ENCODE measurements around the gene KIAA1217. TPM values are rescaled to one million over a fixed set of nuclear protein-coding genes. Genes with fewer than 3 reads are reported as not detected.

KIAA1217 gene
- polyA plus RNA-seq, 1 experiment, result 2.2 TPM

DNA sequence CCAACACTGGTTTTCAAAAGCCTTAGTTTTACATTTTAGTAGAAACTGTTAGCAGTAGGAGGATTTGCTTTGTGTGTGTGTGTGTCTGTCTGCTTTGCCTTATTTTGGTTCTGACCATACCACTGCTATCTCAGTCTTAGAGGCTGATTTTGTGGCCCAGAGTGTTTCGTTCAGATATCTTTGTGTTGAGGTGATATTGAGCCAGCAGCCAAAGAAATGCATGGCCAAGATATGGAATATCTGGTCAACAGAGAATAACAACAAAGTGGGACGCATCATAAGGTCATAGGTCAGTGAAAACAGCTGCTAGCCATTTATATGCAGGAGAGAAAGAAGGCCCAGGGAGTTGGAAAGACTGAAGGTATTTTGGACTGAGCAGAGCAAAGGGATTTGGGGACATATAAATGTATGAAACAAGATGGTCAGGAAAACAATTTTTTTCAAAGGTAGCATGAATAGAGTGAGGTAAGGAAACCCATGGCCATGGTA lies 47.7 kb downstream of the KIAA1217 start:
- ChIA-PET POLR2A (no interaction called here), CTCF (no interaction called here)
- no peak for DNase-seq (ENCODE audit: low read depth)
- Histone ChIP-seq H3K36me3 (ENCODE audit: control insufficient read depth, insufficient read depth, low read length) (no peaks in the 10 kb centered on the region), H3K4me3 (ENCODE audit: low read depth, low read length) (no peak overlapping the region), H3K27me3 (ENCODE audit: control insufficient read depth, insufficient read depth, low read length) (no peaks in the 10 kb centered on the region)
- TF ChIP-seq, protein P1, sequence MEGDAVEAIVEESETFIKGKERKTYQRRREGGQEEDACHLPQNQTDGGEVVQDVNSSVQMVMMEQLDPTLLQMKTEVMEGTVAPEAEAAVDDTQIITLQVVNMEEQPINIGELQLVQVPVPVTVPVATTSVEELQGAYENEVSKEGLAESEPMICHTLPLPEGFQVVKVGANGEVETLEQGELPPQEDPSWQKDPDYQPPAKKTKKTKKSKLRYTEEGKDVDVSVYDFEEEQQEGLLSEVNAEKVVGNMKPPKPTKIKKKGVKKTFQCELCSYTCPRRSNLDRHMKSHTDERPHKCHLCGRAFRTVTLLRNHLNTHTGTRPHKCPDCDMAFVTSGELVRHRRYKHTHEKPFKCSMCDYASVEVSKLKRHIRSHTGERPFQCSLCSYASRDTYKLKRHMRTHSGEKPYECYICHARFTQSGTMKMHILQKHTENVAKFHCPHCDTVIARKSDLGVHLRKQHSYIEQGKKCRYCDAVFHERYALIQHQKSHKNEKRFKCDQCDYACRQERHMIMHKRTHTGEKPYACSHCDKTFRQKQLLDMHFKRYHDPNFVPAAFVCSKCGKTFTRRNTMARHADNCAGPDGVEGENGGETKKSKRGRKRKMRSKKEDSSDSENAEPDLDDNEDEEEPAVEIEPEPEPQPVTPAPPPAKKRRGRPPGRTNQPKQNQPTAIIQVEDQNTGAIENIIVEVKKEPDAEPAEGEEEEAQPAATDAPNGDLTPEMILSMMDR (IDR thresholded peaks at IDR 0.05; ENCODE audit: insufficient read depth, low read depth, low read length), result no peak

DNA sequence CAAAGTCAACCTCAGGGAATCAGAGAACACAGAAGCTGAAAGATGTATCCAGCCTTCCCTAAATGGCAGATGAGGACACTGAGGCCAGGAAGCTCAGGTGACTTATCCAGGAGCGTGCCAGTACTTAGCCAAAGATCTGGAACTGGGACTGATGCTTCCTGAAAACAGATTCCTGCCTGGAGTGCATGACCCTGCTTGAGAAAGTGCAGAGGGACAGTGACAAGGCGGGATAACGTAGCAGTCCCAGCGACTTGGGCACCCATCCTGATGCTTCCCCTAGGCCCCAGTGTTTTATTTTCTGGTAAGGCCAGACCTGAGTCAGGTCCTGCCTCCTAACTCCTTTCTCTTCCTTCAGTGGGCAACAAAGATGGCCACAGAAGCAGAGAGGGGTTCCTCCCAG lies 48.6 kb downstream of the KIAA1217 start:
- TF ChIP-seq, protein P1 (IDR thresholded peaks at IDR 0.05; ENCODE audit: insufficient read depth, low read depth, low read length), result no peak
- Histone ChIP-seq H3K4me3 (ENCODE audit: low read depth, low read length) (no peak overlapping the region), H3K36me3 (ENCODE audit: control insufficient read depth, insufficient read depth, low read length) (no peaks in the 10 kb centered on the region), H3K27me3 (ENCODE audit: control insufficient read depth, insufficient read depth, low read length) (no peaks in the 10 kb centered on the region)
- ChIA-PET POLR2A (no interaction called here), CTCF (interaction anchor here (0.6 kb wide), 1 partner anchor 108 kb away, joined by 3 read pairs; no protein-coding TSS in a partner anchor)
- no peak for DNase-seq (ENCODE audit: low read depth)

DNA sequence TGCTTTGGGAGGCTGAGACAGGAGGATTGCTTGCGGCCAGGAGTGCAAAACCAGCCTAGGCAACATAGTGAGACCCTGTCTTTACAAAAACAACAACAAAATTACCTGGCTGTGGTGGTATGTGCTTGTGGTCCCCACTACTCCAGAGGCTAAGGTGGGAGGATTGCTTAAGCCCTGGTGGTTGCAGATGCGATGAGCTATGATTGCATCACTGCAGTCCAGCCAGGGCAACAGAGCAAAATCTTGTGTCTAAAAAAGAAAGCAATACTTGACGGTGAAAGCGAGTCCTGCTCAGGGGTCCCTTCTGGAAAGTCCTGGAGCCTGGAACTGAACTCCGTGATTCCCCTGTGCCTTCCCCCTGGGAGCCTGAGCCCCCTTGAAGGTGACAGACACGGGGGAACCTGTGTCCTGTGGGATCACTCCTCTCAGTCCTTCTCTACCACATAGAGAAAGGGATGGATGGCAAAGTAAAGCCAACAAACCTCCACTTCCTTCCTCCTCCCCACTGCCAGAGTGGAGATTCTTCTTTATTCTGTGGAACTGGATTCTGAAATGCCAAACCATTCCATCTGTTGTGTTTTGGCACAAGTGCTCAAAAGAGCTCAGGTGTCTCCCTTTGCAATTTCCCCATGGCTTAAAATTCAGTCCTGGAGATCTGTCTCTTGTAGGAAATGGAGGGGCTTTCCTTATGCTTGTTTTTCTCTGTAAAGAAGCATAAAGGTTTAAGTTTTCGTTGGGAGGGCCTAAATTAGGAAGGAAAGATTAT lies 50.6 kb downstream of the KIAA1217 start:
- ChIA-PET CTCF (no interaction called here), POLR2A (no interaction called here)

DNA sequence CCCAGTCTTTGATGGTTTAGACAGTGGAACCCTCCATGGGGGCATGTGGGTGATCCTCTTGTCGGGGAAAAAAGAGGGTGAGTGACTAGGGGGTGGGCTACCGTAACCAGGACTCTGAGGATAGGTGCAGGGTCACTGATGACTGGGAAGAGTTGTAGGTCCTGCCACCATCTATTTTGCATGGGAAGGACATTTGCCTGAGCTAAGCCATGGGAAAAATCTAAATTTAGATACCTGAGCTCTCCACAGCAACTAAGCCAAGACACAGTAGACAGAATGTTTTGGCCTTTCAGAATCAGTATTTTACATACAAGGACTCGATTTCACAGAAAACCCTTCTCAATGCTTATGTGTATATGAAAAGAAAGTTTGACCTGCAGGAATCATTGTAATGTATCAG lies 52.7 kb downstream of the KIAA1217 start:
- Histone ChIP-seq H3K27me3 (ENCODE audit: control insufficient read depth, insufficient read depth, low read length) (no peaks in the 10 kb centered on the region), H3K4me3 (ENCODE audit: low read depth, low read length) (no peak overlapping the region), H3K36me3 (ENCODE audit: control insufficient read depth, insufficient read depth, low read length) (no peaks in the 10 kb centered on the region)
- DNase-seq (ENCODE audit: low read depth), result no peak
- TF ChIP-seq, protein P1 (IDR thresholded peaks at IDR 0.05; ENCODE audit: insufficient read depth, low read depth, low read length), result no peak
- CTCF ChIA-PET, result no interaction called here
- POLR2A ChIA-PET, result interaction anchor here (0.6 kb wide), 1 partner anchor 19 kb away, joined by 7 read pairs; no protein-coding TSS in a partner anchor

More for the DNA sequence above, 50.6 kb downstream of the KIAA1217 start:
- Histone ChIP-seq H3K36me3 (ENCODE audit: control insufficient read depth, insufficient read depth, low read length) (no peaks in the 10 kb centered on the region), H3K27me3 (ENCODE audit: control insufficient read depth, insufficient read depth, low read length) (no peaks in the 10 kb centered on the region), H3K4me3 (ENCODE audit: low read depth, low read length) (no peak overlapping the region)
- TF ChIP-seq, protein P1 (IDR thresholded peaks at IDR 0.05; ENCODE audit: insufficient read depth, low read depth, low read length), result no peak
- DNase-seq (ENCODE audit: low read depth), result no peak

DNA sequence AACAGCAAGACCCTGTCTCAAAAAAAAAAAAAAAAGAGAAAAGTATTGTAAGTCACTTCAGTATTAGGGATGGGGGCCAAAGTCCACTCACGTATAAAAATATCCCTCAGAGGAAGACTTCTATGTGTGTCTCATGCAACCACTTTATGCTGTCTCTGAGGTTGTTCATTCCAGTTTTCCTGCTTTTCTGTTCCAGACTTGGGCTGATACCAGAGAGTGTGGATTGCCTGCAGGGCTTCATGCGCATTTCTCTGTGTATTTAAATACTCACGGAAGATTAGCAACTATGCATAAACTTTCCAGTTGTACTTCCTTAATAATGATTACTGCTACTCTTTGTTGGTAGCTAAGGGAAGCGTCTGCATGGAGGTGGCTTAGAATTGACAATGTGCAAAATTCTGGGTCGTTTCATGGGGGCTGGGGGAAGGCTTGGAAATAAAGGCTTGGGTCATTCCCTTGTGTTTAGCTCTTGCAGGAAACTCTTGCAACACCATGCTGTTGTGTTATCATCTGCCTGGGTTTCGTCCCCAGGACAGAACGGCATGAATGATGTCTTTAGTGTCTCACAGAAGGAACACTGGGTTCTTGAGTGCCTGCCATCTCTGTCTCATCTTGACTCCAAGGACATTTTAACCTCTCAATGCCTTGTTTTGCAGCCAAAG lies 54.1 kb downstream of the KIAA1217 start:
- CTCF ChIA-PET, result no interaction called here
- no peak overlapping the region for H3K4me3 ChIP-seq (ENCODE audit: low read depth, low read length)
- POLR2A ChIA-PET, result no interaction called here
- DNase-seq (ENCODE audit: low read depth), result no peak
- TF ChIP-seq, protein P1 (IDR thresholded peaks at IDR 0.05; ENCODE audit: insufficient read depth, low read depth, low read length), result no peak
- H3K27me3 ChIP-seq (ENCODE audit: control insufficient read depth, insufficient read depth, low read length), result no peaks in the 10 kb centered on the region
- no peaks in the 10 kb centered on the region for H3K36me3 ChIP-seq (ENCODE audit: control insufficient read depth, insufficient read depth, low read length)

Measured in BJ (cell line).